ENCODE results near the gene ELP5.
A peak's percentile ranks its signal among the peaks of the same experiment; 100 is the strongest.

ELP5 gene

GRCh38 chr17:7219229-7219811 is 32.7 kb upstream of the ELP5 start:
- DNase-seq (ENCODE audit: low read depth, low spot score): no peak

DNA sequence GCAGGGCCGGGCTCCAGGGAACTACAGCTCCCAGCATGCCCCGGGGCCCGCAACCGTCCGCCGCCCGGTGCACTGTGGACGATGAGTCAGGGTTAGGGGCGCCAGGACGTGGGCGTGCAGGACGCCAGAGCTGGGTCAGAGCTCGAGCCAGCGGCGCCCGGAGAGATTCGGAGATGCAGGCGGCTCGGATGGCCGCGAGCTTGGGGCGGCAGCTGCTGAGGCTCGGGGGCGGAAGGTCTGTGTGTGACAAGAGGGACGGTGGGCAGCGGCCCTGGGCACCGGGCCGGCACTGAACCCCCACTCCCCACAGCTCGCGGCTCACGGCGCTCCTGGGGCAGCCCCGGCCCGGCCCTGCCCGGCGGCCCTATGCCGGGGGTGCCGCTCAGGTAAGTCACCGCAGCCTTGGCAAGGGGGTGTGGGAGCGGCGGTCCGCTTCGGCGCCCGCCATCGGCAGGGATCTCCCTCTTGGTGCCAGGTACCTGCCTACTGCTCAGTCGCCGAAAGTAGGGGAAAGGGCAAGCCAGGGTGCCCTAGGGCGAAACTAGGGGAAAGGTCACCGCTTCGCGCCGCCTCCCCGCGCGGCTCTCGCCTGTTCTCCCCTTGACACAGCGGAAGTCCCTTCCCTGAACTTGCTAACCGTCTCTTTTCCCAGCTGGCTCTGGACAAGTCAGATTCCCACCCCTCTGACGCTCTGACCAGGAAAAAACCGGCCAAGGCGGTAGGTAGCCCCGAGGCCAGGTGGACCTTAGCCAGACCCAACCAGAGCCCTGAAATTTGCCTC is 32.0 kb upstream of the ELP5 start, which contains the start of the genes ACADVL and DLG4:
ACADVL (plus strand) TSS at position 127 of the 781 bp plus-strand sequence; CDS start at position 174, 47 bp downstream.
DLG4 (minus strand) TSS at position 25 of the 781 bp plus-strand sequence.
- DNase-seq (ENCODE audit: low read depth, low spot score): no peak

GRCh38 chr17:7220593-7221277 is 31.3 kb upstream of the ELP5 start:
- no peak for DNase-seq (ENCODE audit: low read depth, low spot score)

DNA sequence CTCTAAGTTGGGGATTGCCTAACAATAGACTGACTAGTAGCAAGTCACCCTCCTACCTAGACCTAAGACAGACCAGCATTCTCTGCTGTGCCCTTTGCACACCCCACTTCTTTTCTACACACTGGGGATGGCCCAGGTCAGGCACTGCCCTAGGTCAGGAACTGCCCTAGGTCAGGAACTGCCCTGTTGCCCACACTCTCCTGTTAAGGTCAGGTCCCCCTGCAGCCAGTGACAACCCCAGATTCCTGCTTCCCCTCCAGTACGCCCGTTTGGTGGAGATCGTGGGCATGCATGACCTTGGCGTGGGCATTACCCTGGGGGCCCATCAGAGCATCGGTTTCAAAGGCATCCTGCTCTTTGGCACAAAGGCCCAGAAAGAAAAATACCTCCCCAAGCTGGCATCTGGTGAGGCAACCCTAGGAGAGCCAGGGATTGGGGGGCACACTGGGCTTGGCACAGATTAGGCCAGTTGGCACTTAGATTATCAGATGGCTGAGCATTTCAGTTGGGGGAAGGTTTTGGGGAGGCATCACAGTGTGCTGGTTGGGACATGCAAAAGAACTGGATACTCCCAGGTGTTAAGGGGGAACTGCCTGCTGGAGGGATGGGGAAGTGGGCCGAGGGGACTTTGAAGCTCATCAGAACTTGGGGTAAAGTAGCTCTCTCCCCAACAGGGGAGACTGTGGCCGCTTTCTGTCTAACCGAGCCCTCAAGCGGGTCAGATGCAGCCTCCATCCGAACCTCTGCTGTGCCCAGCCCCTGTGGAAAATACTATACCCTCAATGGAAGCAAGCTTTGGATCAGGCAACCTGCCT is 30.5 kb upstream of the ELP5 start:
- no peak for DNase-seq (ENCODE audit: low read depth, low spot score)

GRCh38 chr17:7222093-7222971 is 29.7 kb upstream of the ELP5 start:
- DNase-seq (ENCODE audit: low read depth, low spot score): no peak

GRCh38 chr17:7222972-7223292 is 29.1 kb upstream of the ELP5 start:
- no peak for DNase-seq (ENCODE audit: low read depth, low spot score)

GRCh38 chr17:7223375-7223774 is 28.6 kb upstream of the ELP5 start:
- no peak for DNase-seq (ENCODE audit: low read depth, low spot score)

DNA sequence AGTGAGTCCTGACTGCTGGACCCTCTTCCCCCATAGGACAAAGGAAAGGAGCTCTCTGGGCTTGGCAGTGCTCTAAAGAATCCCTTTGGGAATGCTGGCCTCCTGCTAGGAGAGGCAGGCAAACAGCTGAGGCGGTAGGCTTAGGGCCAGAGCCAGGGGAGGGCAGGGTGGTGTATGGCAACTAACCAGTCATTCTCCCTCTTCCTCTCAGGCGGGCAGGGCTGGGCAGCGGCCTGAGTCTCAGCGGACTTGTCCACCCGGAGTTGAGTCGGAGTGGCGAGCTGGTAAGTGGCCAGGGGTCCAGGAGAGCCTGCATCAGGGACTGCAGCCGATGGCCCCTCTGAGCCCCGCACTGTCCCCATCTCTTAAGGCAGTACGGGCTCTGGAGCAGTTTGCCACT is 27.9 kb upstream of the ELP5 start:
- DNase-seq (ENCODE audit: low read depth, low spot score): no peak

- no peak for DNase-seq (ENCODE audit: low read depth, low spot score)
Measured at GRCh38 chr17:7224661-7225111, 27.3 kb upstream of the ELP5 start.

- DNase-seq (ENCODE audit: low read depth, low spot score): no peak
Measured at GRCh38 chr17:7225711-7226331, 26.2 kb upstream of the ELP5 start.

DNA sequence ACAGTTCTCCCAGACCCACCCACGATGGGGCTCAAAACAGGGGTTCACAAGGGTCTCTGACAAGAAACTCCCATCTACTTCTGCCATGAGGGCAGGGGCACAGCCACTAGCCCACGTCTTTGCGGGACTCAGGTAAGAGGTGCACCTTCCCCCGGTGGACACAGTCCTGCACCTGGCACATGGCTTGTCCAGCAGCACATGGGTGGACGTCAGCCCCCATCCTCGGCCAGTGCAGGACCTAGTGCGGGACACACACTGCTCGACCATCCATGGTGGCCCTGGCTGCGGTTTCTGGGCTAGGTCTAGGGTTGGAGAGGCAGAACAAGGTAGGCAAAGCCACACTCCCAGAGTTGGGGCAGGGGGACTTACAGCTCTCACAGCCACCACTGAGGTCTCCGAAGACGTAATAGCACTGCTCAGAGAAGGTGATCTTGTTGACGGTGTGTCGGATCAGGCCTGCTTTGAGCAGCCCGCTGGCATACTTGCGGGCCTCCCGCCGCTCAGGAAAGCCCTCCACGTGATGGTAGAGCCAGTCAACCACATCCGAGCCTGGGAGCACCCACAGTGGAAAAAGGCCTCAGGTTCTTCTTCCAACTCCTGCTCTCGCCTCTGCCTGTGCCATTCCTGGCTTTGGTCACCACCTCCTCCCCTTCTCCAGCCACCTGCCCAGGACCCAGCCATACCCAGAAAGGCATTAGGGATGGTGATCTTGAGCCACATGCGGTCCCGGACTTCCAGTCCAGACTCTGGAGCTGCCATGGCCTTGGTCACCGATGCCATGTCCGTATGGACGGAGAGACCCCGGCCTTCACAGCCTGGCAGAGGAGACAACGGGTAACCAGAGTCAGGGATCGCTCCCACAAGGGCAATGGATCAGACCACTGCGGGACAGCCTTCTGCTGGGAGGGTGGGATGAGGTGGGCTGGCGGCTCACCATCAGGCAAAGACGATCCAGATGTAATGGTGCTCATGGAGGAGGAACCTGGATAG is 25.0 kb upstream of the ELP5 start:
- DNase-seq (ENCODE audit: low read depth, low spot score): no peak

GRCh38 chr17:7228920-7229319 is 23.1 kb upstream of the ELP5 start:
- no peak for DNase-seq (ENCODE audit: low read depth, low spot score)

DNA sequence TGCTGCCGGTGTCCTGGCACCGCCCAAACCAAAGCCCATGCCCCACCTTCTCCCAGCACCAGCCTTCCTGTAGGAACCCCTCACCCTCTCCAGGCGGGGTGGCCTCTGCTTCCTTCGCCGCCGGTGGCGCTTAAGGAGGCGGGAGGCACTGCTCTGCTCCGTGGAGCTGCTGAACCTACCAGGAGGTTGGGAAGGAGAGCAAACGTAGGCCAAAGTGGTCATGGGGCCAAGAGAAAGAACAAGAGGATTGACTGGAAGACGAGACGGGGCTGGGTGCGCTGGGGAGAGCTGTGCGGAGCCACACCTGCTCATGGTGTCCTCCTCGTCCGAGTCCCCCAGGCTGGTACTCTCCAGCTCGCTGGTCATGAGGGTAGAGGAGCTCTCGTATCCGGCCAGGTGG is 22.5 kb upstream of the ELP5 start:
- DNase-seq (ENCODE audit: low read depth, low spot score): no peak

GRCh38 chr17:7232114-7232513 is 19.9 kb upstream of the ELP5 start:
- no peak for DNase-seq (ENCODE audit: low read depth, low spot score)

- DNase-seq (ENCODE audit: low read depth, low spot score): no peak
Measured at GRCh38 chr17:7233701-7234082, 18.3 kb upstream of the ELP5 start.

DNA sequence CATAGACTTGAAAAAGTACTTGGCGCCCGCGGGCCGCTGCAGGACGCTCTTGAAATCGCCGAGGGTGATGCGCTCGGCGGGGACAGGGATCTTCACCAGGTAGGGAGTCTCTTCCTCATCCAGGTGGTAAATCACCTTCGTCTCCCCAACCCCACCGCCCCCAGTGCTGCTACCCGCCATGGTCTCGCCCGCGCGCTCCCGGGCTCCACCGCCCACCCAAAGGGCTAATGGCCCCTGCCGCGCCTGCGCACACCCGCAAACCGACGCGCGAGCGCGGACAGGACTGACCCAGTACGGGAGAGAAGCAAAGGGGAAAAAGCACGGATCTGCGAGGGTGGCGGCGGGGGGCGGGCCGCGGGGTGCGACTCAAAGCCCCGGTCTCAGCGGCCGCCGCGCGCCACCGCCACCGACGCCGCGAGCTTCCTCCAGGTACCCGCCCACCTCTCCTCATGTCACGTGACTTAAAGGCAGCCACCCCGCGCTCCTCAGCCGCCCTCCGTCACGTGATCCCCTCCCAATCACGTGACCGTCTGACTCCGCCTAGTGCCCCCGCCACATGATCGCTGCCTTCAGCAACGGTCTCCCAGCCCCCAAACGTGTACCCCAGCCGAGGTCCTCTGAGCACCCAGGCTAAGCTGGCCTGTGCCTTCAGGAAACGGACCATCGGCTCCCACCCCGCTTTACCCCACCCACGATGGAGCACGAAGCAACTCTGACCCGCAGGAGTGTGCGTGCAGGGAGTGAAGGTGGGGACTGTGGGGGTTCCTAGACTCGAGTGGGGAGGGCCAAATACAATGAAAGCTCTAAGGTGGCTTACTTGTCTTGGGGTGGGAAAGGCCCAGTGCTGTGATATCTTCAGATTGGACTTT is 17.7 kb upstream of the ELP5 start, which contains the start of gene DVL2:
DVL2 (minus strand) TSS at position 435 of the 869 bp plus-strand sequence; CDS start at position 180, 255 bp downstream.
- peak; percentile 81 for DNase-seq (ENCODE audit: low read depth, low spot score)

DNA sequence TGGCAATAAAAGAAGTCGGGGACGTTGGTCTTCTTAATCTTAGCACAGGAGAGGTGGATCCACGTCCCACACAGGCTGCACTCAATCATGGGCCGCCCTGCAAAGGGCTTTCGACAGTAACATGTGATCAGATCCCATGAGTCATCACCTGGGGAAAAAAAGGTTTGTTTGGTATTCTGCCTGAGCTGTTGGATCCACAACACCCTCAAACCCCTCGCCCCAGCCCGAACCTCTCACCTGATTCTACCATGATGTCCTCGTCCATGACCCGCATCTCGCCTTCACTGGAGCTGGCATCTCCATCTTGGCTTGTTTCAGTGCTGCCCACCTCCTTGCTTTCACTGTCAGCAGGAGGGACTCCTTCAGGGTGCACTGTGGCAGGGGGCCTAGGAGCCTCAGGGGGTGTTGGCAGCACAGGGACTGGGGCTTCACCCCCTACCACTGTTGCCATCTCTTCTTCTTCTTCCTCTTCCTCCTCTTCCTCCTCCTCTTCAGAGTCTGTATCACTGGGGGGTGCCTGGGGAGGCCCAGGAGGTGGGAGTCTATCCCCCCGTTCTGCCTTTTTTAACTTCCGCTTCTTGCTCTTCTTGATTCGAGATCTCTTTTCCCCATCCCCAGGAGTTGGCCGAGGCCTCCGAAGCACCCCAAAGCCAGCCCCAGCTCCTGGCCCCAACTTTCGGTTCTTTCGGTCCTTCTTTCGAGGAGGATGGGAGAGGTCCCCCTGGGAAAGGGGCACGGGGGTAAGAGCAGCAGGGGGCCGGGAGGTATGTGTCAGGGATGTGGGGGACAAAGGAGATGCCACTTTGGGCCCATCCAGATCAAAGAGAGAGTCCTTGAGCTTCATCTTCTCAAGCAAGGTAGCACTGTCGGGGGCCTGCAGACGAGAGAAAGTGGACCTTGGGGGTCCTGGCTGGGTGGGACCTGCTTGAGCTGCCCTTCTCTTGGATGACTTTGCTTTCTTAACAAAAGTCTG is 16.0 kb upstream of the ELP5 start:
- DNase-seq (ENCODE audit: low read depth, low spot score): no peak
